GM23338 (cell line): ENCODE results near the gene GNG7.

Experiments used
- CREB1 ChIP-seq: fragments of 250-450 bp; sonication (Bioruptor Pico); IDR thresholded peaks from 2 replicates; pipeline ENCODE4 v1.5.0; 2020; ENCODE audit warnings: low read depth, mild to moderate bottlenecking, moderate library complexity
- CTCF ChIP-seq, 2 experiments: fragments of 200-600 bp in 1 of 2; sonication (generic) in 1 of 2; conservative IDR thresholded peaks; 2 replicates each; pipeline versions ENCODE4 v1.5.1 to v1.6.1; 2016 to 2017; ENCODE audit warnings: antibody characterized with exemption in 2 of 2, low read depth in 2 of 2, mild to moderate bottlenecking in 2 of 2, moderate library complexity in 1 of 2
- EZH2 ChIP-seq: fragments of 200-600 bp; sonication (generic); IDR thresholded peaks from one replicate; pipeline ENCODE4 v1.8.0; 2017; ENCODE audit warnings: antibody characterized with exemption, mild to moderate bottlenecking, low read depth; ENCODE audit not compliant: unreplicated experiment
- POLR2AphosphoS5 ChIP-seq: IDR thresholded peaks from 2 replicates; pipeline ENCODE4 v1.6.1; 2016; ENCODE audit warnings: antibody characterized with exemption, low read depth
- REST ChIP-seq: IDR thresholded peaks from one replicate; pipeline ENCODE4 v1.6.1; 2018; ENCODE audit warnings: antibody characterized with exemption; ENCODE audit not compliant: unreplicated experiment
- TF ChIP-seq, protein P1 (sequence below): fragments of 250-450 bp; sonication (Bioruptor Pico); IDR thresholded peaks from 2 replicates; pipeline ENCODE4 v1.5.0; 2020; ENCODE audit warnings: mild to moderate bottlenecking, moderate library complexity

DNA sequence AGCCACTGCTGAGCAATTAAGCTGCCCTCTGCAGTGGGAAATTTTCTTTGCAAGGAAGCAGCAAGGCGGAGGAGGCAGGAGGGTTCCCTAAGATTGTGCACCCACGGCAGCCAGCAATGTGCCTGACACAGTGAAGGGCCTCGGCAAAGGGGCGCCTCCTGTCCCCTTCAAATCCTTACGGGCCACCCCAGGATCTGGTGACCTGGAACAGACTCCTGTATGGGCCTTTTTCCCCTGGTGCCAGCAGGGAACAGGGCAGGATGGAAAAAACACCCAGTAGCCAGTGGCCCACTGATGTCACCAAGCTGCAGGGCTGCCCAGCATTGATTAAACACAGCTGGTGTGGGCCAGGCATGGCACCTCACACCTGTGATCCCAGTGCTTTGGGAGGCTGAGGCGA, 86.7 kb downstream of the GNG7 start:
- no peak for TF ChIP-seq CTCF (conservative IDR thresholded peaks at IDR 0.05; ENCODE audit: low read depth in 2 of 2)
- no peak for TF ChIP-seq POLR2AphosphoS5
- no peak for TF ChIP-seq CREB1 (CRISPR knock-in tag)
- TF ChIP-seq, protein P1, sequence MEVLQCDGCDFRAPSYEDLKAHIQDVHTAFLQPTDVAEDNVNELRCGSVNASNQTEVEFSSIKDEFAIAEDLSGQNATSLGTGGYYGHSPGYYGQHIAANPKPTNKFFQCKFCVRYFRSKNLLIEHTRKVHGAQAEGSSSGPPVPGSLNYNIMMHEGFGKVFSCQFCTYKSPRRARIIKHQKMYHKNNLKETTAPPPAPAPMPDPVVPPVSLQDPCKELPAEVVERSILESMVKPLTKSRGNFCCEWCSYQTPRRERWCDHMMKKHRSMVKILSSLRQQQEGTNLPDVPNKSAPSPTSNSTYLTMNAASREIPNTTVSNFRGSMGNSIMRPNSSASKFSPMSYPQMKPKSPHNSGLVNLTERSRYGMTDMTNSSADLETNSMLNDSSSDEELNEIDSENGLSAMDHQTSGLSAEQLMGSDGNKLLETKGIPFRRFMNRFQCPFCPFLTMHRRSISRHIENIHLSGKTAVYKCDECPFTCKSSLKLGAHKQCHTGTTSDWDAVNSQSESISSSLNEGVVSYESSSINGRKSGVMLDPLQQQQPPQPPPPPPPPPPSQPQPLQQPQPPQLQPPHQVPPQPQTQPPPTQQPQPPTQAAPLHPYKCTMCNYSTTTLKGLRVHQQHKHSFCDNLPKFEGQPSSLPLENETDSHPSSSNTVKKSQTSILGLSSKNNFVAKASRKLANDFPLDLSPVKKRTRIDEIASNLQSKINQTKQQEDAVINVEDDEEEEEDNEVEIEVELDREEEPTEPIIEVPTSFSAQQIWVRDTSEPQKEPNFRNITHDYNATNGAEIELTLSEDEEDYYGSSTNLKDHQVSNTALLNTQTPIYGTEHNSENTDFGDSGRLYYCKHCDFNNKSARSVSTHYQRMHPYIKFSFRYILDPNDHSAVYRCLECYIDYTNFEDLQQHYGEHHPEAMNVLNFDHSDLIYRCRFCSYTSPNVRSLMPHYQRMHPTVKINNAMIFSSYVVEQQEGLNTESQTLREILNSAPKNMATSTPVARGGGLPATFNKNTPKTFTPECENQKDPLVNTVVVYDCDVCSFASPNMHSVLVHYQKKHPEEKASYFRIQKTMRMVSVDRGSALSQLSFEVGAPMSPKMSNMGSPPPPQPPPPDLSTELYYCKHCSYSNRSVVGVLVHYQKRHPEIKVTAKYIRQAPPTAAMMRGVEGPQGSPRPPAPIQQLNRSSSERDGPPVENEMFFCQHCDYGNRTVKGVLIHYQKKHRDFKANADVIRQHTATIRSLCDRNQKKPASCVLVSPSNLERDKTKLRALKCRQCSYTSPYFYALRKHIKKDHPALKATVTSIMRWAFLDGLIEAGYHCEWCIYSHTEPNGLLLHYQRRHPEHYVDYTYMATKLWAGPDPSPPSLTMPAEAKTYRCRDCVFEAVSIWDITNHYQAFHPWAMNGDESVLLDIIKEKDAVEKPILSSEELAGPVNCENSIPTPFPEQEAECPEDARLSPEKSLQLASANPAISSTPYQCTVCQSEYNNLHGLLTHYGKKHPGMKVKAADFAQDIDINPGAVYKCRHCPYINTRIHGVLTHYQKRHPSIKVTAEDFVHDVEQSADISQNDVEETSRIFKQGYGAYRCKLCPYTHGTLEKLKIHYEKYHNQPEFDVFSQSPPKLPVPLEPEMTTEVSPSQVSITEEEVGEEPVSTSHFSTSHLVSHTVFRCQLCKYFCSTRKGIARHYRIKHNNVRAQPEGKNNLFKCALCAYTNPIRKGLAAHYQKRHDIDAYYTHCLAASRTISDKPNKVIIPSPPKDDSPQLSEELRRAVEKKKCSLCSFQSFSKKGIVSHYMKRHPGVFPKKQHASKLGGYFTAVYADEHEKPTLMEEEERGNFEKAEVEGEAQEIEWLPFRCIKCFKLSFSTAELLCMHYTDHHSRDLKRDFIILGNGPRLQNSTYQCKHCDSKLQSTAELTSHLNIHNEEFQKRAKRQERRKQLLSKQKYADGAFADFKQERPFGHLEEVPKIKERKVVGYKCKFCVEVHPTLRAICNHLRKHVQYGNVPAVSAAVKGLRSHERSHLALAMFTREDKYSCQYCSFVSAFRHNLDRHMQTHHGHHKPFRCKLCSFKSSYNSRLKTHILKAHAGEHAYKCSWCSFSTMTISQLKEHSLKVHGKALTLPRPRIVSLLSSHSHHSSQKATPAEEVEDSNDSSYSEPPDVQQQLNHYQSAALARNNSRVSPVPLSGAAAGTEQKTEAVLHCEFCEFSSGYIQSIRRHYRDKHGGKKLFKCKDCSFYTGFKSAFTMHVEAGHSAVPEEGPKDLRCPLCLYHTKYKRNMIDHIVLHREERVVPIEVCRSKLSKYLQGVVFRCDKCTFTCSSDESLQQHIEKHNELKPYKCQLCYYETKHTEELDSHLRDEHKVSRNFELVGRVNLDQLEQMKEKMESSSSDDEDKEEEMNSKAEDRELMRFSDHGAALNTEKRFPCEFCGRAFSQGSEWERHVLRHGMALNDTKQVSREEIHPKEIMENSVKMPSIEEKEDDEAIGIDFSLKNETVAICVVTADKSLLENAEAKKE (CRISPR knock-in tag) = no peak
- no peak for TF ChIP-seq EZH2
- no peak for TF ChIP-seq REST
